Fibroblast of peridontal ligament (primary cell): ENCODE measurements around the gene APEH.

Source experiments
- DNase-seq: peaks from one replicate; pipeline ENCODE4 v3.0.0-alpha.2; 2010; ENCODE audit errors: extremely low read depth

APEH gene

DNA sequence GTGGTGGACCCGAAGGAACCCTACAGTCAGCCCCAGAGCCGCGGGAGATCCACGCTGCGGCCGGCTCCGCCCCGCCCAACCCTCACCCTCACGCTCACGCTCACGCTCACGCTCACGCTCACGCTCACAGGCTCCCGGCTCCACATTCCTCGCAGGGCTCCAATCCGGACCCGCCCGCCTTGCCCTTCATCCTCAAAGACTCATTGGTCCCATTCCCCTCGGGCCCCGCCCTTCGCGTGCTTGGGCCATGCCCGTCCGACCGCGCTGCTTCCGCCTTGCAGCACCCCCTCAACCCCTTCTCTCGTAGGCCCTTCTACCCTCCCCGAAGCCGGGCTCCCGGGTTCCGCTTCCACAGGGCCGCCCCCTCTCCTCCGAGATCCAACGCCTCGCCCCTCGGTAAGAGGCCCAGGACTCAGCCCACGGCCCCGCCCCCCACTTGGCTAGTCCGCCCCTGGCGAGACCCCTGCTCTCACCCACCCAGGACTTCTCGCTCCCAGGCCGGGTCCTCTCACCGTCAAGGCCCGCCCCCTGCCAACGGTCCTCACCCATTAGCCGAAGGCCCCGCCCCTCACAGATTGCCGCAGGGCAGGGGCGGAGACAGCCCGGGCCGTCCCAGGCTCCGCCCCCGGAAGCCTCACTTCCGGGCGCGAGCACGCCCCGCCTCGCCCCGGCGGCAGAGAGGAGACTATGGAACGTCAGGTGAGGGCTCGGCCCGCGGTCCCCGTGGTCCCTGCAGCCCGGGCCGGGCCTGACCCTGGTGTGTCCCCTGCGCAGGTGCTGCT, at the start of gene APEH:
Gene APEH, plus strand, starts transcription at position 637 of the 782 bp plus-strand sequence. Its CDS starts 51 bp downstream, at position 688.
- peak; percentile 94 for DNase-seq

GRCh38 chr3:49625071-49625470, 49.1 kb upstream of the APEH start:
- no peak for DNase-seq

DNA sequence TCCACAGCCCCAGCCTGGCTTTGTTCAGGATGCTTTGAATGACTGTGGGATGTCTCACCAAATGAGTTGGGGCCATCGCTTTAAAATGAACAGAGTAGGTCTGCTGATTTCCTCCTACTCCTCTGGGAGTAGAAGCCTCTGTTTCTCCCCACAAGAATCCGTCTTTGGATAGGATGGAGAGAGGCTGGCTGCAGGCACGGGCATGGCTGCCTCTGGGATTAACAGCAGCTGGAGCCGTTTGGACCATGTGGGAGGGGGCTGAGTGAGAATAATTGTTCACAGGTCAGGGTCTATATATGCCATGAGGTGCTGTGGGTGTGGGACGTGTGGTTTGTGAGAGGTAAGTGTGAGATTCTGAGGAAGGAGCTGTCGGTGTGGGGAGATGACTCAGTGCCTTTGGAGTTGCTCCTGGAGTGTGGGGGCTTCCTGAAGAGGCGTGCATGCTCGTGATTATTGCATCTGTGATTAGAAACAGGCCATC, 48.0 kb upstream of the APEH start:
- DNase-seq = peak; percentile 6

DNA sequence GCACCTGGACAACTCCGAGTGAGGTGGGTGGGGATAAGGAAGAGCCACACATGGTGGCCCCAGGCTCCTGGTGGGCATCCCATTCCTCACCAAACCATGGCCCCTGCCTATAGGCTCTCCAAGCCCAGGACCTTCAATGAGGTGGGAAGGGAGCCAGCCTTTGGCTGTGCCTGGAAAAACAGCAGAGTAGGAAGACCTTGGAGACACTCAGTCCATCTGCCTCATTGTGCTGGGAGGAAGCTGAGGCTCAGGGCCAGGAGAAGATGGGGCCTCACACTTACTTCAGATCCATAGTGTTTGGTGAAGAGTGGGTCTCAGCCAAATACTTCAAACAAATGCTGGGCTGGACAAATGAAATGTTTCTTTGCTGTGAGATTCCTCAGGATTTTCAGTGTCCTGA, 47.4 kb upstream of the APEH start:
- no peak for DNase-seq

GRCh38 chr3:49627634-49628033, 46.5 kb upstream of the APEH start:
- DNase-seq = no peak

DNA sequence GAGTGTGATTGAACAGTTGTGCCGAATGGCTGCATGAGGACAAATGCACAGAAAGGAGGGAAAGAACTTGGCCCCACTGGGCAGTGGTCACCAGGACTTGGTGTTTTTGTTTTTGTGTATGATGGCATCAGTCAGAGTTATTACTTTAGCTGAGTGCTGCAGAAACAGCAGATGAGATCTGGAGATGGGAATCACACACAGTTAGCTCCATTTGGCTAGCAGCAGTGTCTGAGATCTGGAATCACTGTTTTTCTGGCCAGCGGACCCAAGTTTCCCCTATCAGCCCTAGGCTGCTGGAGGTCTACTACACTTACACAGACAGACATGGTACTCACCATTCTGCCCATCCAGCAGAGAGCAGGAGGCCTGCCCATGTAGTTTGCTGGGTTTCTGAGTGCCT, 45.9 kb upstream of the APEH start:
- no peak for DNase-seq

GRCh38 chr3:49629451-49629850, 44.7 kb upstream of the APEH start:
- DNase-seq = no peak

GRCh38 chr3:49629866-49630265, 44.3 kb upstream of the APEH start:
- DNase-seq = no peak

DNA sequence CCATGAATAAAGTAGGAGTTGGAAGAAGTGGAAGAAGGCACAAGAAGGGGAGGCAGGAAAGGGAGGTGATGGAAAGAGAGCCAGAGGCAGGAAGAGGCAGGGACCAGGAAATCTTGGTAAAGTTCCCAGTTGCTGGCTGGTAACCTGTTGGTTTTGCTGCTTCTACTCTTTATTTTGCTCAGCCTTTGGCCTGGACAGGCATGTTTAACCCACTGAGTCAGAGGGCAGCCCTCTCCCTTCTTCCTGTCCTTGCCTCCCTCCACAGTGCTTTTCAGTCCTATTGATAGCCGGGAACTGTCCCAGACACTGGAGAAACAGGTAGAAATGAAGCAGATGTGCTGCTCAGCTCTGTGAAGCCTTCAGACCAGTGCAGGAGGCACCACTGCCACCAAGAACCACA, 43.4 kb upstream of the APEH start:
- DNase-seq = no peak

DNA sequence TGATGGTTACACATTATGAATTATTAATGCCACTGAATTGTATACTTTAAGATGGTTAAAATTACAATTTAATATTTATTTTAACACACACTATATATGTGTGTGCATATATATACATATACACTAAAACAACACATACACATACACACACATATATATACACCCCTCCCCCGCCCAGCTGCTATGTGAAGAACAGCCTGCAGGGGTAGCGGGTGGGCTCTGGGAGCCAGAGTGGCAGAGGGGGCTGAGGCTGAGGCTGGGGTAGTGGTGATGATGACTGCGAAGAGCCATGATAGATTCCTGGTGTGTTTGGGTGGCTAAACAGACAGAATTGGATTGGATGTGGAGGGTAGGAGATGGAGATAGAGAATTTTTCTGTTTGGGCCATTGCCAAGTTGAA, 39.4 kb upstream of the APEH start:
- DNase-seq = no peak

GRCh38 chr3:49636883-49637609, 37.1 kb upstream of the APEH start:
- DNase-seq = no peak

- DNase-seq = peak; percentile 13
Measured at GRCh38 chr3:49638445-49638844, 35.7 kb upstream of the APEH start.

- no peak for DNase-seq
Measured at GRCh38 chr3:49639551-49639950, 34.6 kb upstream of the APEH start.

DNA sequence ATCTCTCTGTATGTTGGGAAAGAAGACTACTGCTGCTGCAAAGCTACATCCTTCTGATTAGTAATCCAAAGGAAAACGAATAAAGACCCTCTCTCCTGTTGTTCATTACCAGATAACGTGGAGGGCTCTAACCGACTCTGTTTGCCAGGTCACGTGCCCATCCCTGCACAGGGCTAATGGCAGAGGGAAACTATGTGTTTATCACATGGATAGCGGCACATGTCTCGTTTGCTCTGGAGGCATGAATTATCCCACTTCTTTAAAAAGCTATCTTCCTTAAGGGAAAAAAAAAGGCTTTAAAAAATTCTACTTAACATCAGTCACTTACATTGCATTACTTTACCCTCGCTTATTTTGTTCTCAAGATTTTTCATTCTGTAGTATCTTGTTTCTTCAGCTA, 32.9 kb upstream of the APEH start:
- no peak for DNase-seq

DNA sequence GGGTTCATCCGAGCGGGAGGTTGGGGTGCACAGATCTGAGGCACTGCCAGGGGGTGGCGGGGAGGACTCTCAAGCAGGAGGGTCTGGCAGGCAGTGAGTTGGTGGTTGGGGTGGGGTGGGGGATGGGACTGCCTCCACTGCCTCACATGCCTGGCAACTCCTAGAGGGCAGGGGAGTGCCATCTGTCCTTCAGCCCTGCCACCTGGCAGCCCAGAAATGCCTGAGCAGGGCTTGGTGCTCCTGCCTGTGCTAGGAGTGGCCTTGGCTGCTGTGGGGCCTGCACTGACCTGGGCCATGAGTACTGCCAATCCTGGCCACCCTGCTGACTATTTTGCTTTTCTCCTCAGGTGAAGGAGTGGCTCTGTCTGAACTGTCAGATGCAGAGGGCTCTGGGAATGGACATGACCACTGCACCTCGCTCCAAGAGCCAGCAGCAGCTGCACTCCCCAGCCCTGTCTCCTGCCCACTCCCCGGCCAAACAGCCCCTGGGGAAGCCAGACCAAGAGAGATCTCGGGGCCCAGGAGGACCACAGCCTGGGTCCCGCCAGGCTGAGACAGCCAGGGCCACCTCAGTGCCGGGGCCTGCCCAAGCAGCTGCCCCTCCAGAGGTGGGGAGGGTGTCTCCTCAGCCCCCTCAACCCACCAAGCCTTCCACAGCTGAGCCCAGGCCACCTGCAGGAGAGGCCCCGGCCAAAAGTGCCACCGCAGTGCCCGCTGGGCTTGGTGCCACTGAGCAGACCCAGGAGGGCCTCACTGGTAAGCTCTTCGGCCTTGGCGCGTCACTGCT, 32.0 kb upstream of the APEH start:
- no peak for DNase-seq

DNA sequence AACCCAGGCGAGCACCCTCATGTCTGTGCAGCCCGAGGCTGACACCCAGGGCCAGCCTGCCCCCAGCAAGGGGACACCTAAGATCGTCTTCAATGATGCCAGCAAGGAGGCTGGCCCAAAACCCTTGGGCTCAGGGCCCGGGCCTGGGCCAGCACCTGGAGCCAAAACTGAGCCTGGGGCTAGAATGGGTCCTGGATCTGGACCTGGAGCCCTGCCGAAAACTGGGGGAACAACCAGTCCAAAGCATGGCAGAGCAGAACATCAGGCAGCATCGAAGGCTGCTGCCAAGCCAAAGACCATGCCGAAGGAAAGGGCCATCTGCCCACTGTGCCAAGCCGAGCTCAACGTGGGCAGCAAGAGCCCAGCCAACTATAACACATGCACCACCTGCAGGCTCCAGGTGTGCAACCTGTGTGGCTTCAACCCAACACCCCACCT, 31.4 kb upstream of the APEH start:
- no peak for DNase-seq

DNA sequence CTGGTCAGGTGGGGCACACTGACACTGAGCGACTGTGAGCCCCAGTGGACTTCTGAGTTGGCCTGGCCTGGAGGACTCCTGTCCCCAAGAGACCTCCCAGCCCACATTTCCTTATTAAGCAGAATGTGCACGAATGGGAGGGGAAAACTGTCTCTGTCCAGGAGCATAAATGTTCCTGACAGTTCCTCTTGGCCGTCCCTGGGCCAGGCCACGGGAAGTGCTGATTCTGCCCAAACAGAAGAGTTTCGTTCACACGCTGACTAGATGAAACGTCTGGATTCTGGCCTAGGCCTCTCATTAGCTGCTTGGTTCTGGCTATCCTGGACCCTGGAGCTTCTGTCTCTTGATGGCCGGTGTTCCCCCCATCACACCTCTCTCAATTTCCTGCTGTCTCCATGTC, 29.5 kb upstream of the APEH start:
- DNase-seq = no peak

DNA sequence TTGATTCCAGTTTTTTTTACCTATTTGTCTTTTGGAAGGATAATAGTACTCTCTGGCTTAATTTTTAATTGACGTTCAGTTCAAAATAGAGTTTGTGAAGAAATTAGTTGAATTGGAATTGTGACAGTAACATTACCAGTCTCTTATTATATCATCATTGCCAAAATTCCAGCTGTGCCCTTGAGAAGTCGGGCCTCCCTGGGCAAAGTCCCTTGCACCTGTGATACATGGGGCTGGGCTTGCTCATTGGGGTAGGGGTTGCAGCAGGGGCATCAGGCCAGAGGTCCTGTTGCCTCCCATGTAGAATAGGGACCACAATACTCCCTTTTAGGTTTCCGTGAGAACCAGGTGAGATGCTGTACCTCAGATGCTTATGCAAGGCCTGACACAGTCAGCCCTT, 27.9 kb upstream of the APEH start:
- no peak for DNase-seq

DNA sequence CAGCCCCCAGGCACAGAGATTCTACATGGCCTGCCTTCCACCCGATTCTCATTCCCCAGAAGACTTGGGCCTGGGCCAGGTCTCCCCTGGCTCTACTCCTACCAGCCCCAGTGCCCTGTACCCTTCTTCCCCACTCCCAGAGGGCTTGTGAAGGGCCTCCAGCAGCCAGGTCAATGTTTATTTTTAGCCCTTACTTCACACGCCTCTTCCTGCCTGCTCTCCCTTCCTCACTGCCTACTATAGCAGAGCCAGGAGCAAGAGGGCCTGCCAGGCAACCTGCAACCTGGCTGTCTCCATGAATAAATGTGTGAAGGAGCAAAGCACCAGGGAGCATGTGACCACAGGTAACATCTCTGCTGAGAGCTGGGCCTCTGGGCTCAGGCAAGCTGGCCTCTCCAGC, 26.4 kb upstream of the APEH start:
- no peak for DNase-seq

- DNase-seq = no peak
Measured at GRCh38 chr3:49648354-49649019, 25.7 kb upstream of the APEH start.

DNA sequence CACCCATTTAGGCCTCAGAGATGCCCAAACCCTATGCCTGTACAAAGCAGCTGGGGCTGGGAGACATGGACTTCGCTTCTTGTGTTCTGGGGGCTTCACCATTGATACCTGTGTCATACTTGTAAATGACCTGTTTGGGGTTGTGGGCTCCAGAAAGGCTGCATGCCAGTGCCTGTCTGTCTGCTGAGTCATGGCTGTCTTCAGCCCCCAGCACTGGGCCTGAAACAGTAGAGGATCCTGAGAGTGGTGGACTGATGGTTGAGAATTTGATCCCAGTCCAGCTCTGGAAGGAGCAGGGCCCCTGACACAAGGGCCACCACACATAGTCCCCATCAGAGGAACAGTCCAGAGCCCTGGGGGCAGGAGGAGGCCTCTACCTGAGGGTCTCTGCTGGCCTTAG, 24.6 kb upstream of the APEH start:
- DNase-seq = no peak

GRCh38 chr3:49650177-49650576, 24.0 kb upstream of the APEH start:
- DNase-seq = no peak
